Activated CD8-positive, alpha-beta memory T cell treated with anti-CD3 and anti-CD28 coated beads for 1 hour (primary cell): Measurements from ENCODE around the gene SEPHS1.
A peak's percentile ranks its signal among the peaks of the same experiment; 100 is the strongest.
"Not testable (repeated sequence)": the region's sequence is repeated elsewhere in the genome, so short reads cannot be mapped to it uniquely, and the experiment has no call there.

ENCODE experiments used
- DNase-seq, 2 donors: peaks; one replicate each; pipeline ENCODE4 v3.0.0-alpha.2; 2020; ENCODE audit warnings: low read depth in 1 of 2; ENCODE audit errors: extremely low read depth in 1 of 2

Gene SEPHS1

GRCh38 chr10:13291821-13292773 is 56.0 kb downstream of the SEPHS1 start:
- DNase-seq = no peak

- no peak for DNase-seq
These were observed 57.0 kb downstream of the SEPHS1 start for GRCh38 chr10:13291061-13291460.

- DNase-seq = no peak
These were observed 64.0 kb downstream of the SEPHS1 start for GRCh38 chr10:13284050-13284449.

- not testable (repeated sequence) for DNase-seq
These were observed 65.7 kb downstream of the SEPHS1 start for GRCh38 chr10:13282348-13282747.

GRCh38 chr10:13276749-13277365 is 71.2 kb downstream of the SEPHS1 start:
- no peak for DNase-seq

- DNase-seq = not testable (repeated sequence)
These were observed 71.9 kb downstream of the SEPHS1 start for GRCh38 chr10:13276146-13276545.

- no peak for DNase-seq
These were observed 75.9 kb downstream of the SEPHS1 start for GRCh38 chr10:13272164-13272571.

- DNase-seq = peak; percentile 27 to 35
These were observed 76.4 kb downstream of the SEPHS1 start for GRCh38 chr10:13271552-13272163.

- no peak for DNase-seq
These were observed 77.1 kb downstream of the SEPHS1 start for GRCh38 chr10:13270877-13271551.

- no peak for DNase-seq
These were observed 79.3 kb downstream of the SEPHS1 start for GRCh38 chr10:13268841-13269240.

GRCh38 chr10:13268310-13268709 is 79.8 kb downstream of the SEPHS1 start:
- no peak for DNase-seq
